SK-N-SH (cell line): Measurements from ENCODE around the gene HLA-DQA1.

ENCODE experiments used
- CTCF ChIP-seq: fragments of 200-600 bp; sonication (generic); IDR thresholded peaks from 2 replicates; pipeline ENCODE4 v1.6.1; 2017; ENCODE audit warnings: antibody characterized with exemption, mild to moderate bottlenecking, moderate library complexity
- EZH2phosphoT487 ChIP-seq: fragments of 200-600 bp; sonication (generic); IDR thresholded peaks from 2 replicates; pipeline ENCODE4 v1.6.1; 2017; ENCODE audit warnings: low read depth, mixed run types, mild to moderate bottlenecking, antibody characterized with exemption, moderate library complexity, borderline replicate concordance
- FOXJ3 ChIP-seq: sonication (generic); formaldehyde crosslinking; IDR thresholded peaks from 2 replicates; pipeline ENCODE4 v1.5.1; 2020; ENCODE audit warnings: mild to moderate bottlenecking, missing genetic modification reagents
- FOXM1 ChIP-seq: IDR thresholded peaks from 2 replicates; pipeline ENCODE4 v1.4.0; 2012; ENCODE audit warnings: low read depth, mild to moderate bottlenecking
- JUND ChIP-seq: IDR thresholded peaks from 2 replicates; pipeline ENCODE4 v1.4.0; 2012
- POLR2AphosphoS5 ChIP-seq: IDR thresholded peaks from 2 replicates; pipeline ENCODE4 v1.6.1; 2012; ENCODE audit warnings: low read depth, low read length
- RAD21 ChIP-seq: IDR thresholded peaks from 2 replicates; pipeline ENCODE4 v1.6.1; 2012; ENCODE audit warnings: mild to moderate bottlenecking, low read length
- TAF1 ChIP-seq: IDR thresholded peaks from 2 replicates; pipeline ENCODE4 v1.6.1; 2012; ENCODE audit warnings: low read depth, mild to moderate bottlenecking, low read length, moderate library complexity, borderline replicate concordance
- ZBTB33 ChIP-seq: IDR thresholded peaks from 2 replicates; pipeline ENCODE4 v1.4.0; 2012; ENCODE audit warnings: low read depth, borderline replicate concordance

- TF ChIP-seq EZH2phosphoT487: no peak
- no peak for TF ChIP-seq POLR2AphosphoS5
- TF ChIP-seq CTCF: 0 out of 2 replicates have a peak, but pooled peaks have one; percentile 14
- no peak for TF ChIP-seq TAF1
- no peak for TF ChIP-seq RAD21
- no peak for TF ChIP-seq JUND
- no peak for TF ChIP-seq FOXJ3 (CRISPR knock-in tag)
- no peak for TF ChIP-seq FOXM1
- TF ChIP-seq ZBTB33: no peak
Measured at GRCh38 chr6:32622545-32623401, 14.4 kb upstream of the HLA-DQA1 start.
